Liver (tissue), 3 donors: ENCODE data around the gene ATG10.

Experiments used
- GABPA ChIP-seq, 2 donors: IDR thresholded peaks in 1 of 2; conservative IDR thresholded peaks in 1 of 2; 2 replicates each; pipeline ENCODE4 v1.6.1; 2016; ENCODE audit warnings: antibody characterized with exemption in 2 of 2, mild to moderate bottlenecking in 1 of 2, moderate library complexity in 1 of 2
- HNF4A ChIP-seq, 2 donors: conservative IDR thresholded peaks; 2 replicates each; pipeline ENCODE4 v1.6.1; 2016; ENCODE audit warnings: antibody characterized with exemption in 2 of 2, mild to moderate bottlenecking in 2 of 2
- RAD21 ChIP-seq, 2 donors: IDR thresholded peaks; 2 replicates each; pipeline ENCODE4 v1.6.1; 2016; ENCODE audit warnings: antibody characterized with exemption in 2 of 2, mild to moderate bottlenecking in 2 of 2
- TF ChIP-seq, protein P1 (sequence below): fragments of 150-350 bp; IDR thresholded peaks from 2 replicates; pipeline ENCODE4 v1.5.1; 2017; ENCODE audit warnings: improper control_type of control experiment, low read depth, low read length; ENCODE audit not compliant: missing input control
- TF ChIP-seq, protein P2 (sequence below): IDR thresholded peaks from 2 replicates; pipeline ENCODE4 v1.6.1; 2016; ENCODE audit warnings: antibody characterized with exemption
- donor health status: healthy.
- donor health status: healthy.

- TF ChIP-seq, protein P1, sequence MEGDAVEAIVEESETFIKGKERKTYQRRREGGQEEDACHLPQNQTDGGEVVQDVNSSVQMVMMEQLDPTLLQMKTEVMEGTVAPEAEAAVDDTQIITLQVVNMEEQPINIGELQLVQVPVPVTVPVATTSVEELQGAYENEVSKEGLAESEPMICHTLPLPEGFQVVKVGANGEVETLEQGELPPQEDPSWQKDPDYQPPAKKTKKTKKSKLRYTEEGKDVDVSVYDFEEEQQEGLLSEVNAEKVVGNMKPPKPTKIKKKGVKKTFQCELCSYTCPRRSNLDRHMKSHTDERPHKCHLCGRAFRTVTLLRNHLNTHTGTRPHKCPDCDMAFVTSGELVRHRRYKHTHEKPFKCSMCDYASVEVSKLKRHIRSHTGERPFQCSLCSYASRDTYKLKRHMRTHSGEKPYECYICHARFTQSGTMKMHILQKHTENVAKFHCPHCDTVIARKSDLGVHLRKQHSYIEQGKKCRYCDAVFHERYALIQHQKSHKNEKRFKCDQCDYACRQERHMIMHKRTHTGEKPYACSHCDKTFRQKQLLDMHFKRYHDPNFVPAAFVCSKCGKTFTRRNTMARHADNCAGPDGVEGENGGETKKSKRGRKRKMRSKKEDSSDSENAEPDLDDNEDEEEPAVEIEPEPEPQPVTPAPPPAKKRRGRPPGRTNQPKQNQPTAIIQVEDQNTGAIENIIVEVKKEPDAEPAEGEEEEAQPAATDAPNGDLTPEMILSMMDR = no peak
- TF ChIP-seq, protein P2, sequence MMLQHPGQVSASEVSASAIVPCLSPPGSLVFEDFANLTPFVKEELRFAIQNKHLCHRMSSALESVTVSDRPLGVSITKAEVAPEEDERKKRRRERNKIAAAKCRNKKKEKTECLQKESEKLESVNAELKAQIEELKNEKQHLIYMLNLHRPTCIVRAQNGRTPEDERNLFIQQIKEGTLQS = no peak
- TF ChIP-seq HNF4A (conservative IDR thresholded peaks at IDR 0.05) = no peak
- no peak for TF ChIP-seq RAD21 (IDR thresholded peaks at IDR 0.05)
- TF ChIP-seq GABPA (IDR thresholded peaks at IDR 0.05 in 1 of 2, conservative IDR thresholded peaks at IDR 0.05 in 1 of 2) = no peak
Measured at GRCh38 chr5:81994679-81995078, 22.9 kb downstream of the ATG10 start.
